Uterus (tissue), 4 donors: ENCODE results near the gene GALNT12. TPM values are rescaled to one million over a fixed set of nuclear protein-coding genes. Genes with fewer than 3 reads are reported as not detected.
A peak's percentile ranks its signal among the peaks of the same experiment; 100 is the strongest.

Experiments used
- DNase-seq, 2 donors: peaks; one replicate each; pipeline ENCODE4 v3.0.0-alpha.2; 2019 to 2020
- H3K27ac ChIP-seq, 2 donors: fragments of 200-600 bp; sonication (generic); 1 replicate in 1 of 2; 2 replicates in 1 of 2; pipeline ENCODE4 v1.5.1; 2016 to 2018
- H3K27me3 ChIP-seq, 2 donors: fragments of 200-600 bp; sonication (generic); one replicate each; pipeline ENCODE4 v1.5.1; 2018 to 2019; ENCODE audit warnings: control low read depth in 1 of 2
- H3K36me3 ChIP-seq, 2 donors: fragments of 200-600 bp; sonication (generic); one replicate each; pipeline ENCODE4 v1.5.1; 2019; ENCODE audit warnings: control low read depth in 1 of 2
- H3K4me1 ChIP-seq, 2 donors: fragments of 200-600 bp; sonication (generic); one replicate each; pipeline ENCODE4 v1.5.1; 2018 to 2019; ENCODE audit warnings: control low read depth in 1 of 2
- H3K4me3 ChIP-seq, 2 donors: fragments of 200-600 bp; sonication (generic); 1 replicate in 1 of 2; 2 replicates in 1 of 2; pipeline ENCODE4 v1.5.1; 2018 to 2019; ENCODE audit warnings: mild to moderate bottlenecking in 1 of 2
- H3K9me3 ChIP-seq, 2 donors: fragments of 200-600 bp; sonication (generic); one replicate each; pipeline ENCODE4 v1.5.1; 2019; ENCODE audit warnings: control low read depth in 1 of 2
- POLR2A ChIP-seq, 2 donors: fragments of 450-650 bp; IDR thresholded peaks; one replicate each; pipeline ENCODE4 v1.6.1; 2016; ENCODE audit warnings: antibody characterized with exemption in 2 of 2, mild to moderate bottlenecking in 1 of 2, moderate library complexity in 1 of 2
- intact Hi-C: fragments of 100-400 bp; cut with DNase I; formaldehyde crosslinking; loops from one replicate; pipeline ENCODE4 v1.15.1; 2023; ENCODE audit warnings: low total_unique reads
- total RNA-seq, 4 donors: library from RNA; depleted of rRNA in 3 of 4; stranded (reverse); fragments of >200 nt in 3 of 4; gene quantifications; one replicate each; pipeline versions ENCODE4 v1.1.0 to v1.2.4, GENCODE V29; 2014 to 2023
- TF ChIP-seq, protein P1 (sequence below), 4 experiments: fragments of 200-600 bp in 2 of 4; fragments of 450-650 bp in 2 of 4; sonication (generic) in 2 of 4; IDR thresholded peaks; one replicate each; pipeline ENCODE4 v1.5.1; 2016 to 2019; ENCODE audit warnings: antibody characterized with exemption in 4 of 4, mild to moderate bottlenecking in 2 of 4, moderate library complexity in 1 of 4
- donor health status: DM: yes; HTN: yes; CAD: no.

The GALNT12 gene
- total RNA-seq, 4 donors from 2014 or later = 0.29 to 9.3 (median 2.5) TPM; not detected in 1

DNA sequence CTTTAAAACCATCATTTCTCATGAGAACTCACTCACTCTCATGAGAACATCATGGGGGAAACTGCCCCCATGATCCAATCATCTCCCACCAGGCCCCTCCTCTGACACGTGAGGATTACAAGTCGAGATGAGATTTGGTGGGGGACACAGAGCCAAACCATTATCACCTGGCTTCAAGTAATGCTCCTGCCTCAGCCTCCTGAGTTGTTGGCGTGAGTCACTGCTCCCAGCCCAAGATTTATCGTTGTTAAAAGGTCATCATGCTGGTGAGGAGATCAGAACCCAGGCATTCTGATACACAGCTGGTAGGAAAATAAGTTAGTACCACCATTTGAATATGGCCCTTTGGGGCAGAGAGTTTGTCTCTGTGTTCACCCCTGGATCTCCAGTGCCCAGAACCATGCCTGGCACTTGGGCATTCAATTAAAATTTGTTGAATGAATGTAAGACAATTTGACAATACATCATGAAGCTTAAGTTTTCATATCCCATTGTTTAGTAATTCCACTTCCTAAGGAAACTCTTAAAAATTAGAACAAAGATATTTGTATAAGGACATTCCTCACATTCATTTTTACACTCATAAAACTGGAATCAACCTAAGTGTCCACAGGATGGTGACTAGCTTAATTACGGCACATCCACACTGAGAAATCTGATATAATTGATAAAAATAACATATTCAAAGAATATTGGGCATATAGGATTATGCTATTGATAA is 78.3 kb downstream of the GALNT12 start:
- Histone ChIP-seq H3K4me3 (no peak overlapping the region), H3K27ac (peak overlapping the region; percentile 15 to 19), H3K9me3 (no peaks in the 10 kb centered on the region), H3K36me3 (no peaks in the 10 kb centered on the region), H3K27me3 (no peaks in the 10 kb centered on the region), H3K4me1 (no peaks in the 10 kb centered on the region)
- DNase-seq = no peak
- intact Hi-C loops = no loop called here
- no peak for TF ChIP-seq POLR2A (IDR thresholded peaks at IDR 0.05)
- TF ChIP-seq, protein P1, sequence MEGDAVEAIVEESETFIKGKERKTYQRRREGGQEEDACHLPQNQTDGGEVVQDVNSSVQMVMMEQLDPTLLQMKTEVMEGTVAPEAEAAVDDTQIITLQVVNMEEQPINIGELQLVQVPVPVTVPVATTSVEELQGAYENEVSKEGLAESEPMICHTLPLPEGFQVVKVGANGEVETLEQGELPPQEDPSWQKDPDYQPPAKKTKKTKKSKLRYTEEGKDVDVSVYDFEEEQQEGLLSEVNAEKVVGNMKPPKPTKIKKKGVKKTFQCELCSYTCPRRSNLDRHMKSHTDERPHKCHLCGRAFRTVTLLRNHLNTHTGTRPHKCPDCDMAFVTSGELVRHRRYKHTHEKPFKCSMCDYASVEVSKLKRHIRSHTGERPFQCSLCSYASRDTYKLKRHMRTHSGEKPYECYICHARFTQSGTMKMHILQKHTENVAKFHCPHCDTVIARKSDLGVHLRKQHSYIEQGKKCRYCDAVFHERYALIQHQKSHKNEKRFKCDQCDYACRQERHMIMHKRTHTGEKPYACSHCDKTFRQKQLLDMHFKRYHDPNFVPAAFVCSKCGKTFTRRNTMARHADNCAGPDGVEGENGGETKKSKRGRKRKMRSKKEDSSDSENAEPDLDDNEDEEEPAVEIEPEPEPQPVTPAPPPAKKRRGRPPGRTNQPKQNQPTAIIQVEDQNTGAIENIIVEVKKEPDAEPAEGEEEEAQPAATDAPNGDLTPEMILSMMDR (IDR thresholded peaks at IDR 0.05) = no peak

DNA sequence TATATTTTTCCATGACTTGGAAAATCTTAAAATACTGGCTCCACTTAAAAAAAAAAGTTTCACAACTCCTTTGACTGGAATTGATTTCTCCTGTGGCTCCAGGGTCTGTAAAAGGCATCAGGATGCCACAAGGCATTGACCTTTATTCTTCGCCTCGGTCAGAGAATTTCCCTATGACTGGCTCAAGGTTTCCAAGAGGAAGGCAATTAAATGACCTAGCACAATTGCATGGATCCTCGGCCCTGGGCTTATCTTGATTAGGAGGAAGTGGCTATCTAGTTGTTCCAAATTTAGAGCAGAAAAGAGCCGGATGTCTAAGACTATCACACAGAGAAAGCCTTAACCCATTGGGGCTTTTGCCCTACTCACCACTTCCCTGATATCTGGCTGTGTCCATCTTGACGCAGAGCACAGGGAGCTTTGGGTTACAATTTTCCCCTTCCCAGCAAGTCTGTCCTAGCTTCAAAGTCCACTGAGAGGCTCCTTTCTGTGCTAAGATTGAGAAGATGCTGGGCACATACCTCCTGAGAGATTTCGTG is 79.3 kb downstream of the GALNT12 start:
- no peak for DNase-seq
- TF ChIP-seq, protein P1 (IDR thresholded peaks at IDR 0.05) = no peak
- no peak for TF ChIP-seq POLR2A (IDR thresholded peaks at IDR 0.05)
- Histone ChIP-seq H3K27ac (peak overlapping the region; percentile 19 to 59), H3K4me3 (no peak overlapping the region), H3K4me1 (no peaks in the 10 kb centered on the region), H3K9me3 (no peaks in the 10 kb centered on the region), H3K27me3 (no peaks in the 10 kb centered on the region), H3K36me3 (no peaks in the 10 kb centered on the region)
- intact Hi-C loops = no loop called here

DNA sequence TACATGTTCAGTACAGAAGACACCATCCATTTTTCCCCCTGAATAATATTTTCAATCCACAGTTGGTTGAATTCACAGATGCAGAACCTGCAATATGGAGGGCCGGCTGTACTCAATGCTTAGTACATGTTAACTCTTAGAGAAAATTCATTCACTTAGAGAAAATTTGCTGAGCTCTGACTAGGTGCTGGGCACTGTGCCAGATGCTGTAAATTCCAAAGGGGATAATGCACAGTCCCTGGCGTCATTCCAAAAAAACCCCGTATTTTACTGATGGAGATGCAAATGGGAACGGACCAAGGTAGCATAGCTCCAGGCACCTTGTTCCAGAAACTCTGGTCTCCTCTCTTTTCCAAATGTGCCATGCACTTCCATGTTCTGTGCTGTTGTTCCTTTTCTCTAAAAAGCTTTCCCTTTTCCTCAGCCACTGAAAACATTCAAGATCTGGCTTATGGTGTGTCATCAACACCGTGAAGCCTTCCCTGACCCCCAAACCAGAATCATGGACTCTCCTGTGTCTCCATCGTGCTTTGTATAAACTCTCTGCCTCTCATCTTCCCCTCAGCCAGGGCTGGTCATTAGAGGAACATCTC is 80.5 kb downstream of the GALNT12 start:
- H3K36me3 ChIP-seq = no peaks in the 10 kb centered on the region
- H3K4me3 ChIP-seq = no peak overlapping the region
- H3K27ac ChIP-seq = peak overlapping the region in 1 of 2 donors; percentile 61
- H3K27me3 ChIP-seq = no peaks in the 10 kb centered on the region
- H3K4me1 ChIP-seq = no peaks in the 10 kb centered on the region
- no peaks in the 10 kb centered on the region for H3K9me3 ChIP-seq
- no peak for DNase-seq
- TF ChIP-seq, protein P1 (IDR thresholded peaks at IDR 0.05) = no peak
- no peak for TF ChIP-seq POLR2A (IDR thresholded peaks at IDR 0.05)
- intact Hi-C loops = no loop called here

DNA sequence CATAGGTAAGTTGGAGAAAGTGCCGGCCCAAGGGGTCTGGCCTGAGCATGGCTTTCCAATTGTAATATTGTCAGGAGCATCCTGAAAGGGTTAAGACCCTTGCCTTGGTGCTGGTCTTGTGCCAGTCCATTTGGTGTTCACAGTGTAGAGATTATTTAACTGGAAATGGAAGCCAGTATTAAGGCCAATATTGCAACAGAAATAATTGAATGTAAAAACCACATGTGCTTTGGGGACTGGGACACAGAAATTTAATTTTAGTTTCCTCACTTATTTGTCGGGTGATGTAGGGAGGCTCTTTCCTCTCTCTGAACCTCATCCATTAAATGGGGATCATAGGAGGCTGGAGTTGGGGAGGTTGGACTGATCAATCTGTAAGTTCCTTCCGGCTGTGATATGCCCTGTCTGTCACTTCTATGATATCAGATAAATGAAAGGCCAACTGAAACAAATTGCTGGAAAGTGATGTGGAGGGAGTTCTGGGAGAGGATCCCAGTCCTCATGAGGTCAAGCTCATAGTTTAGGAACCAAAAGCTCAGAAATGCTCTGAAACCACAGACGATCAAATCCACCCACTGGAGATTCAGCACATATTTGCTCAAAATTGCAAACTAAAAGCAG is 81.4 kb downstream of the GALNT12 start:
- intact Hi-C loops = no loop called here
- peak overlapping the region; percentile 17 to 61 for H3K27ac ChIP-seq
- TF ChIP-seq, protein P1 (IDR thresholded peaks at IDR 0.05) = no peak
- no peak for TF ChIP-seq POLR2A (IDR thresholded peaks at IDR 0.05)

DNA sequence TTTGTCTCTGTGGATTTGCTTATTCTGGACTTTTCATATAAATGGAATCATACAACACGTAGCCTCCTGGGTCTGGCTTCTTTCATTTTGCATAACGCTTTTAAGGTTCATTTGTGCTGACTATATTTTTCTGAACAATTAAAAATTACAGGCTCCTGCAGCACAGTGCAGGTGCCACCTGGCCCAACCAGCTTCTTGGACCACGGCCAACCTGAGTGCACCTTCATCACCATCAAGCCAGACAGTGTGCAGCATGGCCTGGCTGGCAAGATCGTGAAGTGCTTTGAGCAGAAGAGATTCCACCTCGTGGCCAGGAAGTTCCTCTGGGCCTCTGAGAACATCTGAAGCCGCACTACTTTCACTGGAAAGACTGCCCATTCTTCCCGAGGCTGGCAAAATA is 82.8 kb downstream of the GALNT12 start:
- intact Hi-C loops = no loop called here
- no peak for DNase-seq
- no peaks in the 10 kb centered on the region for H3K4me1 ChIP-seq
- no peaks in the 10 kb centered on the region for H3K9me3 ChIP-seq
- H3K4me3 ChIP-seq = no peak overlapping the region
- no peaks in the 10 kb centered on the region for H3K27me3 ChIP-seq
- no peak for TF ChIP-seq POLR2A (IDR thresholded peaks at IDR 0.05)
- TF ChIP-seq, protein P1 (IDR thresholded peaks at IDR 0.05) = no peak
- no peaks in the 10 kb centered on the region for H3K36me3 ChIP-seq
- peak overlapping the region in 1 of 2 donors; percentile 61 for H3K27ac ChIP-seq

More for the DNA sequence above, 81.4 kb downstream of the GALNT12 start:
- H3K9me3 ChIP-seq = no peaks in the 10 kb centered on the region
- H3K36me3 ChIP-seq = no peaks in the 10 kb centered on the region
- H3K4me1 ChIP-seq = no peaks in the 10 kb centered on the region
- H3K27me3 ChIP-seq = no peaks in the 10 kb centered on the region
- no peak for DNase-seq
- H3K4me3 ChIP-seq = no peak overlapping the region
